Endothelial cell of umbilical vein (primary cell): ENCODE data around the gene MAP2K4. TPM values are rescaled to one million over a fixed set of nuclear protein-coding genes. Genes with fewer than 3 reads are reported as not detected.

Experiments
- BruUV-seq: library from RNA; stranded (reverse); fragments of 400-500 nt; replicated peaks from 2 replicates; lab custom pipeline; 2021; lab: Mats Ljungman, UMichigan
- CTCF ChIA-PET: fragments of 300-600, 350-600 bp; sonication (Branson Sonifier 250); formaldehyde crosslinking; loops from one replicate; lab custom pipeline; 2021; ENCODE audit warnings: antibody characterized with exemption, inconsistent platforms; lab: Charles Lee
- POLR2A ChIA-PET: fragments of 300-600, 350-600 bp; sonication (Branson Sonifier 250); formaldehyde crosslinking; loops from one replicate; lab custom pipeline; 2021; ENCODE audit warnings: antibody characterized with exemption, inconsistent platforms; lab: Charles Lee
- DNase-seq: peaks from one replicate; pipeline ENCODE4 v3.0.0-alpha.2; 2011; ENCODE audit warnings: low read depth, low spot score
- FAIRE-seq: peaks from 2 replicates; lab custom pipeline; 2011; peaks lifted over from hg19 to GRCh38; lab: Jason Lieb, UNC
- H2AFZ ChIP-seq: 2 replicates; pipeline ENCODE4 v1.6.0; 2012; ENCODE audit warnings: low read depth, low read length, control low read depth, inconsistent platforms
- H3K27ac ChIP-seq: 2 replicates; pipeline ENCODE4 v1.5.1; 2011; ENCODE audit warnings: low read depth, mild to moderate bottlenecking, control low read depth, low read length, moderate library complexity; ENCODE audit not compliant: insufficient read depth
- H3K27me3 ChIP-seq, 2 experiments: 2 replicates each; pipeline versions ENCODE4 v1.6.0 to v1.6.1; 2011; ENCODE audit warnings: low read length in 2 of 2, mixed read lengths in 1 of 2; ENCODE audit not compliant: control insufficient read depth in 2 of 2, insufficient read depth in 2 of 2
- H3K36me3 ChIP-seq, 2 experiments: 2 replicates in 1 of 2; 3 replicates in 1 of 2; pipeline ENCODE4 v1.5.1; 2011; ENCODE audit warnings: low read length in 2 of 2, mild to moderate bottlenecking in 1 of 2, moderate library complexity in 1 of 2; ENCODE audit not compliant: control insufficient read depth in 2 of 2, insufficient read depth in 2 of 2; ENCODE audit errors: extremely low read depth in 1 of 2
- H3K4me1 ChIP-seq: 3 replicates; pipeline ENCODE4 v1.5.1; 2011; ENCODE audit warnings: mild to moderate bottlenecking, low read length; ENCODE audit not compliant: control insufficient read depth, insufficient read depth; ENCODE audit errors: extremely low read depth
- H3K4me2 ChIP-seq: 2 replicates; pipeline ENCODE4 v1.6.1; 2011; ENCODE audit warnings: low read length, control low read depth, mixed read lengths; ENCODE audit not compliant: insufficient read depth
- H3K4me3 ChIP-seq, 3 experiments: fragments of 200-600 bp in 1 of 3; sonication (generic), shearing (Covaris generic) in 1 of 3; replicated peaks in 1 of 3; 2 replicates each; pipeline ENCODE4 v1.5.1; 2011 to 2016; ENCODE audit warnings: control low read depth in 3 of 3, low read length in 3 of 3, mild to moderate bottlenecking in 2 of 3, inconsistent platforms in 1 of 3, low read depth in 1 of 3, moderate library complexity in 1 of 3; ENCODE audit not compliant: insufficient read depth in 1 of 3
- H3K79me2 ChIP-seq: 2 replicates; pipeline ENCODE4 v1.6.0; 2012; ENCODE audit warnings: low read length, inconsistent platforms; ENCODE audit not compliant: control insufficient read depth, insufficient read depth
- H3K9ac ChIP-seq: replicated peaks from 2 replicates; pipeline ENCODE3; 2011; ENCODE audit warnings: low read length, control low read depth; ENCODE audit not compliant: insufficient read depth; ENCODE audit errors: extremely low read depth
- H3K9me1 ChIP-seq: replicated peaks from 3 replicates; pipeline ENCODE4 v1.6.0; 2011; ENCODE audit warnings: mild to moderate bottlenecking, low read length; ENCODE audit not compliant: control insufficient read depth, insufficient read depth; ENCODE audit errors: extremely low read depth
- H3K9me3 ChIP-seq: replicated peaks from 2 replicates; pipeline ENCODE4 v1.5.1; 2012; ENCODE audit warnings: low read length, inconsistent platforms; ENCODE audit not compliant: control insufficient read depth, insufficient read depth
- H4K20me1 ChIP-seq: replicated peaks from 2 replicates; pipeline ENCODE3; 2011; ENCODE audit warnings: mild to moderate bottlenecking, low read length; ENCODE audit not compliant: control insufficient read depth, insufficient read depth; ENCODE audit errors: extremely low read depth
- CTCF ChIP-seq, 2 donors: IDR thresholded peaks; 1 replicate in 1 of 2; 2 replicates in 1 of 2; pipeline ENCODE4 v1.5.1; 2011; ENCODE audit warnings: low read length in 2 of 2, mild to moderate bottlenecking in 2 of 2, moderate library complexity in 2 of 2, control low read depth in 1 of 2, inconsistent platforms in 1 of 2, low read depth in 1 of 2; ENCODE audit not compliant: insufficient read depth in 1 of 2; ENCODE audit errors: extremely low read depth in 1 of 2
- EZH2 ChIP-seq: IDR thresholded peaks from 2 replicates; pipeline ENCODE4 v1.6.1; 2012; ENCODE audit warnings: borderline replicate concordance, low read depth, mild to moderate bottlenecking, moderate library complexity, low read length, inconsistent platforms; ENCODE audit not compliant: severe bottlenecking
- FOS ChIP-seq: IDR thresholded peaks from 2 replicates; pipeline ENCODE4 v1.6.1; 2011; ENCODE audit warnings: mild to moderate bottlenecking, low read length, moderate library complexity, borderline replicate concordance; ENCODE audit not compliant: insufficient read depth
- GATA2 ChIP-seq: IDR thresholded peaks from 2 replicates; pipeline ENCODE4 v1.7.0; 2011; ENCODE audit warnings: low read depth, mild to moderate bottlenecking, moderate library complexity, mixed read lengths, low read length; ENCODE audit not compliant: insufficient read length, insufficient read depth
- JUN ChIP-seq: IDR thresholded peaks from 2 replicates; pipeline ENCODE4 v1.6.1; 2011; ENCODE audit warnings: borderline replicate concordance, low read depth; ENCODE audit not compliant: insufficient read length, insufficient read depth
- MYC ChIP-seq: IDR thresholded peaks from one replicate; pipeline ENCODE4 v1.6.1; 2011; ENCODE audit warnings: mild to moderate bottlenecking, low read depth, low read length
- POLR2A ChIP-seq: IDR thresholded peaks from 2 replicates; pipeline ENCODE4 v1.6.1; 2012; ENCODE audit warnings: low read depth, mild to moderate bottlenecking, control low read depth, low read length
- POLR2AphosphoS5 ChIP-seq: IDR thresholded peaks from 2 replicates; pipeline ENCODE4 v1.6.1; 2012; ENCODE audit warnings: low read depth, mild to moderate bottlenecking, control low read depth, low read length, moderate library complexity; ENCODE audit not compliant: insufficient read depth
- dilution Hi-C: fragments of 300-500 bp; cut with MboI; formaldehyde crosslinking; loops from one replicate; pipeline ENCODE4 v1.15.0; 2019; ENCODE audit warnings: low sequenced_read_pairs; ENCODE audit not compliant: extremely low pct_ligation_motif_present
- intact Hi-C: fragments of 100-400 bp; cut with micrococcal nuclease; formaldehyde crosslinking; loops from one replicate; pipeline ENCODE4 v1.10.0; 2022
- polyA plus RNA-seq, 4 experiments: library from polyadenylated mRNA; depleted of rRNA in 3 of 4; stranded (reverse) in 3 of 4; unstranded in 1 of 4; fragments of >200 nt; gene quantifications; 2 replicates each; pipeline versions ENCODE4 v1.2.1 to v1.2.3, GENCODE V29; 2011 to 2012; ENCODE audit warnings: missing spikeins in 1 of 4
- total RNA-seq: library from RNA; stranded (reverse); gene quantifications from 2 replicates; pipeline ENCODE4 v1.2.3, GENCODE V29; 2021
- TF ChIP-seq, protein P1 (sequence below): IDR thresholded peaks from 2 replicates; pipeline ENCODE4 v1.6.1; 2011; ENCODE audit not compliant: insufficient read depth, insufficient read length

MAP2K4 gene
- total and polyA plus RNA-seq, 2 donors (not counting 3 experiments of a cell fraction or from before 2014, with no cell fraction given) = 8.6 to 17.5 TPM

DNA sequence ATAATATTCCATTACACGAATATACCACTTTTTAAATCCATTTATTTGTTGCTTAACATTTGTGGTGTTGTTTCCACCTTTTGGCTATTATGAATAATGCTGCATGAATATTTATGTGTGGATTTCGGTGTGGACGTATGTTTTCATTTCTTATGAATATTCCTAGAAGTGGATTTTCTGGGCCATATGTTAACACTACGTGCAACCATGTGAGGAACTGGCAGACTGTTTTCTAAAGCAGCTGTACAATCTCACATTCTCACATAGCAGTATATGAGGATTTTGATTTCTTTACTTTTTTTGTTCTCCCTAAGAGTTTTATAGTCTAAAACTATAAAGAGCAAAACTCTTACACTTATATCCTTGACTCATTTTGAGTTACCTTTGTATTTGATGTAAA, 143.4 kb downstream of the MAP2K4 start:
- H3K79me2 ChIP-seq = no peaks in the 10 kb centered on the region
- no peak overlapping the region for H3K4me3 ChIP-seq
- no peak overlapping the region for H3K4me2 ChIP-seq
- no peaks in the 10 kb centered on the region for H4K20me1 ChIP-seq
- no peaks in the 10 kb centered on the region for H3K36me3 ChIP-seq
- TF ChIP-seq MYC (no peak), POLR2AphosphoS5 (no peak), EZH2 (no peak), FOS (no peak), POLR2A (no peak), GATA2 (no peak)
- TF ChIP-seq, protein P1, sequence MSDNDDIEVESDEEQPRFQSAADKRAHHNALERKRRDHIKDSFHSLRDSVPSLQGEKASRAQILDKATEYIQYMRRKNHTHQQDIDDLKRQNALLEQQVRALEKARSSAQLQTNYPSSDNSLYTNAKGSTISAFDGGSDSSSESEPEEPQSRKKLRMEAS = no peak
- FAIRE-seq (no peak), DNase-seq (no peak)
- ChIA-PET CTCF (no interaction called here), POLR2A (no interaction called here)
- no peak overlapping the region for H3K9ac ChIP-seq
- intact Hi-C loops (no loop called here), dilution Hi-C loops (no loop called here)
- H2AFZ ChIP-seq = no peak overlapping the region
- no peak overlapping the region for H3K27ac ChIP-seq
- H3K9me1 ChIP-seq = no peaks in the 10 kb centered on the region
- no peaks in the 10 kb centered on the region for H3K9me3 ChIP-seq
- no peaks in the 10 kb centered on the region for H3K4me1 ChIP-seq
- no peaks in the 10 kb centered on the region for H3K27me3 ChIP-seq
- BruUV-seq = no TSS peak

- no peak overlapping the region for H3K4me3 ChIP-seq
- H3K9me3 ChIP-seq = no peaks in the 10 kb centered on the region
- intact Hi-C loops = no loop called here
- H4K20me1 ChIP-seq = no peaks in the 10 kb centered on the region
- no peak overlapping the region for H3K9ac ChIP-seq
- no peak overlapping the region for H3K27ac ChIP-seq
- BruUV-seq = no TSS peak
- dilution Hi-C loops = no loop called here
- TF ChIP-seq CTCF (IDR thresholded peaks at IDR 0.05; ENCODE audit: extremely low read depth in 1 of 2, insufficient read depth in 1 of 2, low read depth in 1 of 2, low read length in 2 of 2) (no peak), FOS (no peak), POLR2AphosphoS5 (no peak), GATA2 (no peak), EZH2 (no peak), JUN (no peak), MYC (no peak), POLR2A (no peak)
- TF ChIP-seq, protein P1 = no peak
- H3K36me3 ChIP-seq = no peaks in the 10 kb centered on the region
- H3K4me1 ChIP-seq = no peaks in the 10 kb centered on the region
- no peaks in the 10 kb centered on the region for H3K79me2 ChIP-seq
- POLR2A ChIA-PET = no interaction called here
- no peak for DNase-seq
- H3K9me1 ChIP-seq = no peaks in the 10 kb centered on the region
- no peak overlapping the region for H2AFZ ChIP-seq
- FAIRE-seq = no peak
- CTCF ChIA-PET = no interaction called here
- H3K4me2 ChIP-seq = no peak overlapping the region
- no peaks in the 10 kb centered on the region for H3K27me3 ChIP-seq
Observed at GRCh38 chr17:12178644-12179330, 158.1 kb downstream of the MAP2K4 start.
